Body of pancreas (tissue), 4 donors: ENCODE data around the gene TRMT6.

ENCODE experiments used
- CTCF ChIP-seq, 7 experiments: fragments of 450-650 bp in 4 of 7; fragments of 200-600 bp in 3 of 7; sonication (generic) in 3 of 7; IDR thresholded peaks; one replicate each; pipeline ENCODE4 v1.5.1; 2016 to 2019; ENCODE audit warnings: antibody characterized with exemption in 7 of 7
- POLR2A ChIP-seq, 3 donors: fragments of 450-650 bp; IDR thresholded peaks; one replicate each; pipeline ENCODE4 v1.6.1; 2016; ENCODE audit warnings: antibody characterized with exemption in 3 of 3, mild to moderate bottlenecking in 2 of 3

- TF ChIP-seq POLR2A (IDR thresholded peaks at IDR 0.05) (no peak), CTCF (IDR thresholded peaks at IDR 0.05) (no peak)
Measured at GRCh38 chr20:5893621-5894020, 56.7 kb downstream of the TRMT6 start.
